HL-60 (cell line): ENCODE measurements around the gene PDXK.

Experiments used
- DNase-seq, 2 experiments: peaks; one replicate each; pipeline ENCODE4 v3.0.0-alpha.2; 2010 to 2020; ENCODE audit warnings: low read depth in 1 of 2, low spot score in 1 of 2
- H3K27ac ChIP-seq: fragments of 250-450 bp; sonication (Bioruptor Pico); replicated peaks from 2 replicates; pipeline ENCODE4 v1.5.1; 2020; ENCODE audit warnings: mild to moderate bottlenecking, moderate library complexity
- H3K27me3 ChIP-seq: fragments of 250-450 bp; sonication (Bioruptor Pico); 2 replicates; pipeline ENCODE4 v1.5.1; 2021; ENCODE audit warnings: mild to moderate bottlenecking, moderate library complexity; ENCODE audit not compliant: insufficient read depth, poor library complexity, severe bottlenecking
- H3K4me3 ChIP-seq: replicated peaks from 2 replicates; pipeline ENCODE4 v1.5.1; 2011; ENCODE audit warnings: mild to moderate bottlenecking, control low read depth, low read length; ENCODE audit not compliant: insufficient read depth
- CTCF ChIP-seq: IDR thresholded peaks from one replicate; pipeline ENCODE4 v1.5.1; 2011; ENCODE audit warnings: low read length, control low read depth, inconsistent platforms; ENCODE audit not compliant: insufficient read depth
- GABPA ChIP-seq: IDR thresholded peaks from 2 replicates; pipeline ENCODE4 v1.6.1; 2012; ENCODE audit warnings: low read depth
- POLR2AphosphoS5 ChIP-seq: IDR thresholded peaks from 2 replicates; pipeline ENCODE4 v1.6.1; 2012; ENCODE audit warnings: low read depth
- REST ChIP-seq: IDR thresholded peaks from 2 replicates; pipeline ENCODE4 v1.6.1; 2012; ENCODE audit warnings: low read depth; ENCODE audit not compliant: insufficient replicate concordance
- SPI1 ChIP-seq: IDR thresholded peaks from 2 replicates; pipeline ENCODE4 v1.6.1; 2012; ENCODE audit warnings: low read depth, mild to moderate bottlenecking, borderline replicate concordance

The PDXK gene

GRCh38 chr21:43733060-43733459, 14.1 kb downstream of the PDXK start:
- no peaks in the 10 kb centered on the region for H3K27me3 ChIP-seq
- no peak overlapping the region for H3K4me3 ChIP-seq
- TF ChIP-seq REST (no peak), CTCF (no peak), GABPA (no peak), POLR2AphosphoS5 (no peak), SPI1 (no peak)
- no peak for DNase-seq
- H3K27ac ChIP-seq: no peak overlapping the region

GRCh38 chr21:43733529-43734071, 14.7 kb downstream of the PDXK start:
- no peak overlapping the region for H3K4me3 ChIP-seq
- H3K27me3 ChIP-seq: no peaks in the 10 kb centered on the region
- DNase-seq: no peak
- TF ChIP-seq POLR2AphosphoS5: no peak
- H3K27ac ChIP-seq: no peak overlapping the region

- no peak overlapping the region for H3K27ac ChIP-seq
Observed at GRCh38 chr21:43734131-43734927, 15.4 kb downstream of the PDXK start.

More at GRCh38 chr21:43734131-43734927, 15.4 kb downstream of the PDXK start:
- Histone ChIP-seq H3K27me3 (no peaks in the 10 kb centered on the region), H3K4me3 (no peak overlapping the region)
- no peak for DNase-seq
- TF ChIP-seq SPI1: no peak
- no peak for TF ChIP-seq POLR2AphosphoS5
- TF ChIP-seq CTCF: no peak
- no peak for TF ChIP-seq GABPA
- no peak for TF ChIP-seq REST
